SU-DHL-6 (cell line): ENCODE results near the gene MARCHF3.

Experiments
- H2AFZ ChIP-seq: fragments of 200-600 bp; sonication (generic); 2 replicates; pipeline ENCODE4 v1.6.1; 2014; ENCODE audit warnings: low read depth, mild to moderate bottlenecking, moderate library complexity, mixed read lengths, antibody characterized with exemption, low read length; ENCODE audit not compliant: severe bottlenecking
- H3F3A ChIP-seq: fragments of 200-600 bp; shearing (Covaris generic); 2 replicates; pipeline ENCODE4 v1.6.0; 2016; ENCODE audit warnings: antibody characterized with exemption, mild to moderate bottlenecking; ENCODE audit not compliant: insufficient read depth
- H3K27ac ChIP-seq: fragments of 200-600 bp; sonication (generic); 2 replicates; pipeline ENCODE4 v1.5.1; 2016; ENCODE audit warnings: low read depth, mild to moderate bottlenecking, low read length, moderate library complexity, mixed read lengths
- H3K27me3 ChIP-seq: fragments of 200-600 bp; sonication (generic), shearing (Covaris generic); 2 replicates; pipeline ENCODE4 v1.6.0; 2014; ENCODE audit warnings: mild to moderate bottlenecking, low read length
- H3K36me3 ChIP-seq: fragments of 200-600 bp; sonication (generic); 2 replicates; pipeline ENCODE4 v1.6.1; 2014; ENCODE audit warnings: mild to moderate bottlenecking, low read length, mixed read lengths
- H3K4me2 ChIP-seq: fragments of 300-600, 200-600 bp; shearing (Covaris generic), sonication (generic); 2 replicates; pipeline ENCODE4 v1.6.0; 2014; ENCODE audit warnings: low read length, low read depth, mild to moderate bottlenecking; ENCODE audit not compliant: poor library complexity, severe bottlenecking
- H3K4me3 ChIP-seq: fragments of 200-600 bp; sonication (generic); 2 replicates; pipeline ENCODE4 v1.5.1; 2014; ENCODE audit warnings: antibody characterized with exemption, low read length, mild to moderate bottlenecking, mixed read lengths; ENCODE audit not compliant: insufficient read depth, poor library complexity, severe bottlenecking
- H3K79me2 ChIP-seq: fragments of 200-600 bp; sonication (generic); 2 replicates; pipeline ENCODE4 v1.6.1; 2014; ENCODE audit warnings: mild to moderate bottlenecking, low read length, moderate library complexity; ENCODE audit not compliant: insufficient read depth
- H3K9ac ChIP-seq: fragments of 200-600 bp; sonication (generic); 2 replicates; pipeline ENCODE4 v1.7.0; 2014; ENCODE audit warnings: mild to moderate bottlenecking, low read length
- H3K9me2 ChIP-seq: fragments of 200-600 bp; sonication (generic); replicated peaks from 2 replicates; pipeline ENCODE4 v1.6.1; 2014; ENCODE audit warnings: low read length; ENCODE audit not compliant: insufficient read depth
- H3K9me3 ChIP-seq: fragments of 200-600 bp; sonication (generic); 2 replicates; pipeline ENCODE4 v1.6.1; 2014; ENCODE audit warnings: low read length, mixed read lengths; ENCODE audit not compliant: insufficient read depth
- H4K20me1 ChIP-seq: fragments of 200-600 bp; sonication (generic); 2 replicates; pipeline ENCODE4 v1.6.1; 2014; ENCODE audit warnings: low read depth, mild to moderate bottlenecking, antibody characterized with exemption, low read length, moderate library complexity, mixed read lengths
- CTCF ChIP-seq: fragments of 200-600 bp; sonication (generic); IDR thresholded peaks from one replicate; pipeline ENCODE4 v1.5.1; 2017; ENCODE audit warnings: antibody characterized with exemption, mild to moderate bottlenecking, low read length, moderate library complexity; ENCODE audit not compliant: insufficient read depth, poor library complexity, severe bottlenecking
- EZH2phosphoT487 ChIP-seq: fragments of 200-600 bp; sonication (generic), shearing (Covaris generic); conservative IDR thresholded peaks from 2 replicates; pipeline ENCODE4 v1.6.1; 2018; ENCODE audit warnings: mild to moderate bottlenecking, antibody characterized with exemption, low read length, moderate library complexity, mixed read lengths

The MARCHF3 gene

GRCh38 chr5:126881821-126882600 lies 148.3 kb downstream of the MARCHF3 start:
- no peaks in the 10 kb centered on the region for H3F3A ChIP-seq
- TF ChIP-seq EZH2phosphoT487 (no peak), CTCF (no peak)
- no peak overlapping the region for H3K4me3 ChIP-seq
- no peak overlapping the region for H2AFZ ChIP-seq
- no peak overlapping the region for H3K4me2 ChIP-seq
- no peak overlapping the region for H3K9ac ChIP-seq
- no peaks in the 10 kb centered on the region for H3K9me3 ChIP-seq
- no peaks in the 10 kb centered on the region for H3K9me2 ChIP-seq
- no peaks in the 10 kb centered on the region for H4K20me1 ChIP-seq
- H3K79me2 ChIP-seq, result no peaks in the 10 kb centered on the region
- no peaks in the 10 kb centered on the region for H3K36me3 ChIP-seq
- H3K27me3 ChIP-seq, result no peaks in the 10 kb centered on the region
- no peak overlapping the region for H3K27ac ChIP-seq

GRCh38 chr5:126878634-126879033 lies 151.7 kb downstream of the MARCHF3 start:
- H3K36me3 ChIP-seq, result no peaks in the 10 kb centered on the region
- no peaks in the 10 kb centered on the region for H3K27me3 ChIP-seq
- no peak overlapping the region for H3K4me2 ChIP-seq

GRCh38 chr5:126878085-126878484 lies 152.3 kb downstream of the MARCHF3 start:
- H4K20me1 ChIP-seq, result no peaks in the 10 kb centered on the region
- no peaks in the 10 kb centered on the region for H3F3A ChIP-seq
- H3K9ac ChIP-seq, result no peak overlapping the region
- H3K4me3 ChIP-seq, result no peak overlapping the region
- H3K36me3 ChIP-seq, result no peaks in the 10 kb centered on the region
- H3K4me2 ChIP-seq, result no peak overlapping the region
- no peaks in the 10 kb centered on the region for H3K9me3 ChIP-seq
- H3K27ac ChIP-seq, result no peak overlapping the region
- TF ChIP-seq CTCF (no peak), EZH2phosphoT487 (no peak)
- H3K79me2 ChIP-seq, result no peaks in the 10 kb centered on the region
- H2AFZ ChIP-seq, result no peak overlapping the region
- H3K9me2 ChIP-seq, result no peaks in the 10 kb centered on the region
- H3K27me3 ChIP-seq, result no peaks in the 10 kb centered on the region

More at GRCh38 chr5:126878634-126879033, 151.7 kb downstream of the MARCHF3 start:
- no peaks in the 10 kb centered on the region for H3K79me2 ChIP-seq
- H2AFZ ChIP-seq, result no peak overlapping the region
- no peak for TF ChIP-seq EZH2phosphoT487
- TF ChIP-seq CTCF, result no peak
- no peak overlapping the region for H3K4me3 ChIP-seq
- no peaks in the 10 kb centered on the region for H4K20me1 ChIP-seq
- H3K9ac ChIP-seq, result no peak overlapping the region
- no peak overlapping the region for H3K27ac ChIP-seq
- H3K9me2 ChIP-seq, result no peaks in the 10 kb centered on the region
- H3F3A ChIP-seq, result no peaks in the 10 kb centered on the region
- no peaks in the 10 kb centered on the region for H3K9me3 ChIP-seq
